Astrocyte (in vitro differentiated cells and primary cell): ENCODE measurements around the gene RIGI.

Experiments used
- CTCF ChIP-seq: IDR thresholded peaks from 2 replicates; pipeline ENCODE4 v1.5.1; 2011; ENCODE audit warnings: low read depth, mild to moderate bottlenecking, inconsistent platforms, low read length, moderate library complexity; ENCODE audit not compliant: insufficient read depth
- EZH2 ChIP-seq: IDR thresholded peaks from 2 replicates; pipeline ENCODE4 v1.6.1; 2012; ENCODE audit warnings: mild to moderate bottlenecking, low read length, inconsistent platforms; ENCODE audit not compliant: insufficient read depth

- TF ChIP-seq CTCF: no peak
- TF ChIP-seq EZH2: no peak
These were observed 24.1 kb downstream of the RIGI start for GRCh38 chr9:32501868-32502267.
